SKM-1 (cell line): ENCODE measurements around the gene RNF111.

Experiments used
- DNase-seq: peaks from one replicate; lab custom pipeline; 2025; ENCODE audit not compliant: unreplicated experiment; lab: John Stamatoyannopoulos, UW

The RNF111 gene

GRCh38 chr15:58987491-58988005 is at the start of gene RNF111:
RNF111 (plus strand) TSS chr15:58987663; CDS start chr15:59030823, 43,160 bp downstream.
- peak; percentile 93 for DNase-seq

GRCh38 chr15:58947179-58947578 is 40.3 kb upstream of the RNF111 start:
- DNase-seq, result no peak

GRCh38 chr15:58951388-58952007 is 36.0 kb upstream of the RNF111 start:
- DNase-seq, result no peak

- DNase-seq, result no peak
These were observed 34.7 kb upstream of the RNF111 start for GRCh38 chr15:58952751-58953150.

- peak; percentile 56 for DNase-seq
These were observed 30.1 kb upstream of the RNF111 start for GRCh38 chr15:58957101-58957973.

GRCh38 chr15:58958811-58959210 is 28.7 kb upstream of the RNF111 start:
- DNase-seq, result no peak

- no peak for DNase-seq
These were observed 25.3 kb upstream of the RNF111 start for GRCh38 chr15:58962136-58962535.

- DNase-seq, result no peak
These were observed 24.5 kb upstream of the RNF111 start for GRCh38 chr15:58962662-58963565.

- DNase-seq, result no peak
These were observed 20.8 kb upstream of the RNF111 start for GRCh38 chr15:58966698-58967097.

GRCh38 chr15:58967479-58967878 is 20.0 kb upstream of the RNF111 start:
- DNase-seq, result no peak

- no peak for DNase-seq
These were observed 9.6 kb upstream of the RNF111 start for GRCh38 chr15:58977887-58978286.

GRCh38 chr15:58980351-58980939 is 7.0 kb upstream of the RNF111 start:
- peak; percentile 32 for DNase-seq

- no peak for DNase-seq
These were observed 5.5 kb upstream of the RNF111 start for GRCh38 chr15:58981808-58982475.

GRCh38 chr15:58983261-58983660 is 4.2 kb upstream of the RNF111 start:
- DNase-seq, result no peak

- DNase-seq, result no peak
These were observed 2.0 kb upstream of the RNF111 start for GRCh38 chr15:58985443-58985842.

GRCh38 chr15:58987036-58987435 is 427 bp upstream of the RNF111 start:
- no peak for DNase-seq

- DNase-seq, result peak; percentile 58
These were observed 733 bp downstream of the RNF111 start for GRCh38 chr15:58988006-58988785.

GRCh38 chr15:58992181-58992580 is 4.7 kb downstream of the RNF111 start:
- no peak for DNase-seq

GRCh38 chr15:58994906-58995453 is 7.5 kb downstream of the RNF111 start:
- no peak for DNase-seq
